OCI-LY3 (cell line): ENCODE results near the gene SDK2.

Experiments used
- H2AFZ ChIP-seq: fragments of 200-600, 300-600 bp; shearing (Covaris generic); 2 replicates; pipeline ENCODE4 v1.6.0; 2014; ENCODE audit warnings: antibody characterized with exemption, low read depth, low read length
- H3K27ac ChIP-seq: fragments of 200-600, 300-600 bp; sonication (generic); 2 replicates; pipeline ENCODE4 v1.5.1; 2014; ENCODE audit warnings: mild to moderate bottlenecking, low read length, moderate library complexity, mixed read lengths
- H3K27me3 ChIP-seq: fragments of 200-600, 300-600 bp; sonication (generic); 2 replicates; pipeline ENCODE4 v1.6.1; 2014; ENCODE audit warnings: low read depth, low read length, mixed read lengths
- H3K36me3 ChIP-seq: fragments of 200-600, 300-600 bp; sonication (generic); replicated peaks from 2 replicates; pipeline ENCODE3; 2014; ENCODE audit warnings: low read depth, low read length, mixed read lengths
- H3K4me1 ChIP-seq: fragments of 300-600, 200-600 bp; sonication (generic); 2 replicates; pipeline ENCODE4 v1.6.1; 2014; ENCODE audit warnings: low read length, mixed read lengths
- H3K4me2 ChIP-seq: fragments of 200-600, 300-600 bp; sonication (generic); 2 replicates; pipeline ENCODE4 v1.6.1; 2014; ENCODE audit warnings: low read length, mixed read lengths
- H3K4me3 ChIP-seq: fragments of 300-600, 200-600 bp; sonication (generic); 2 replicates; pipeline ENCODE4 v1.5.1; 2014; ENCODE audit warnings: antibody characterized with exemption, mild to moderate bottlenecking, low read length, moderate library complexity
- H3K79me2 ChIP-seq: fragments of 300-600, 200-600 bp; shearing (Covaris generic); 2 replicates; pipeline ENCODE4 v1.6.1; 2014; ENCODE audit warnings: mild to moderate bottlenecking, low read length, mixed read lengths
- H3K9ac ChIP-seq: fragments of 300-600, 200-600 bp; shearing (Covaris generic); 2 replicates; pipeline ENCODE4 v1.6.0; 2014; ENCODE audit warnings: mild to moderate bottlenecking, low read length, moderate library complexity
- H3K9me3 ChIP-seq: fragments of 200-600, 300-600 bp; shearing (Covaris generic); 2 replicates; pipeline ENCODE4 v1.6.1; 2014; ENCODE audit warnings: low read length, mixed read lengths; ENCODE audit not compliant: insufficient read depth
- H4K20me1 ChIP-seq: fragments of 200-600, 300-600 bp; sonication (generic); 2 replicates; pipeline ENCODE4 v1.6.1; 2016; ENCODE audit warnings: low read length, mixed read lengths; ENCODE audit not compliant: insufficient read depth
- CTCF ChIP-seq: fragments of 200-600, 300-600 bp; sonication (generic); IDR thresholded peaks from 2 replicates; pipeline ENCODE4 v1.5.1; 2014; ENCODE audit warnings: antibody characterized with exemption, low read length, low read depth
- EZH2phosphoT487 ChIP-seq: fragments of 200-600 bp; shearing (Covaris generic); IDR thresholded peaks from 2 replicates; pipeline ENCODE4 v1.6.1; 2018; ENCODE audit warnings: antibody characterized with exemption, mixed run types, low read depth

Gene SDK2

GRCh38 chr17:73387746-73388577 lies 256.3 kb downstream of the SDK2 start:
- Histone ChIP-seq H3K9ac (no peak overlapping the region), H3K36me3 (no peaks in the 10 kb centered on the region), H2AFZ (no peak overlapping the region), H3K4me1 (no peaks in the 10 kb centered on the region), H4K20me1 (no peaks in the 10 kb centered on the region), H3K27ac (no peak overlapping the region), H3K79me2 (no peaks in the 10 kb centered on the region), H3K4me2 (no peak overlapping the region), H3K27me3 (no peaks in the 10 kb centered on the region), H3K9me3 (no peaks in the 10 kb centered on the region), H3K4me3 (no peak overlapping the region)
- TF ChIP-seq CTCF (no peak), EZH2phosphoT487 (no peak)

- Histone ChIP-seq H3K9me3 (no peaks in the 10 kb centered on the region), H3K79me2 (no peaks in the 10 kb centered on the region), H3K27me3 (no peaks in the 10 kb centered on the region), H3K36me3 (no peaks in the 10 kb centered on the region), H2AFZ (no peak overlapping the region), H4K20me1 (no peaks in the 10 kb centered on the region), H3K27ac (no peak overlapping the region), H3K4me2 (no peak overlapping the region), H3K9ac (no peak overlapping the region), H3K4me1 (no peaks in the 10 kb centered on the region), H3K4me3 (no peak overlapping the region)
- TF ChIP-seq CTCF (no peak), EZH2phosphoT487 (no peak)
These were observed 257.7 kb downstream of the SDK2 start for GRCh38 chr17:73386561-73386960.

- TF ChIP-seq EZH2phosphoT487 (no peak), CTCF (no peak)
- no peak overlapping the region for H2AFZ ChIP-seq
- H3K9ac ChIP-seq: no peak overlapping the region
- no peak overlapping the region for H3K4me3 ChIP-seq
- H4K20me1 ChIP-seq: no peaks in the 10 kb centered on the region
- H3K4me1 ChIP-seq: no peaks in the 10 kb centered on the region
- no peaks in the 10 kb centered on the region for H3K9me3 ChIP-seq
- no peak overlapping the region for H3K4me2 ChIP-seq
- H3K36me3 ChIP-seq: no peaks in the 10 kb centered on the region
- H3K79me2 ChIP-seq: no peaks in the 10 kb centered on the region
- no peaks in the 10 kb centered on the region for H3K27me3 ChIP-seq
- H3K27ac ChIP-seq: no peak overlapping the region
These were observed 259.3 kb downstream of the SDK2 start for GRCh38 chr17:73384926-73385325.

- H3K4me1 ChIP-seq: no peaks in the 10 kb centered on the region
These were observed 263.7 kb downstream of the SDK2 start for GRCh38 chr17:73380439-73381106.

More at GRCh38 chr17:73380439-73381106, 263.7 kb downstream of the SDK2 start:
- Histone ChIP-seq H3K27me3 (no peaks in the 10 kb centered on the region), H3K36me3 (no peaks in the 10 kb centered on the region), H4K20me1 (no peaks in the 10 kb centered on the region), H3K4me3 (no peak overlapping the region), H3K9ac (no peak overlapping the region), H3K27ac (no peak overlapping the region), H3K9me3 (no peaks in the 10 kb centered on the region), H3K4me2 (no peak overlapping the region), H2AFZ (no peak overlapping the region), H3K79me2 (no peaks in the 10 kb centered on the region)
- TF ChIP-seq EZH2phosphoT487 (no peak), CTCF (no peak)
